Measurements from ENCODE around the gene C16orf54. TPM values are rescaled to one million over a fixed set of nuclear protein-coding genes. Genes with fewer than 3 reads are reported as not detected.
A peak's percentile ranks its signal among the peaks of the same experiment; 100 is the strongest.

Gene C16orf54
- total and polyA plus RNA-seq, 9 of the 15 experiments (the other 6 are each of a cell fraction or from before 2014, with no cell fraction given): 0.09 TPM; not detected in 8

- peak within 1 kb of the TSS; percentile 89 for H3K4me3 ChIP-seq
- peak within 1 kb of the TSS; percentile 95 to 100 for H3K9ac ChIP-seq (ENCODE audit: insufficient read depth in 1 of 2, low read depth in 2 of 2, low read length in 2 of 2)
- peak within 1 kb of the TSS; percentile 97 for H3K27ac ChIP-seq (ENCODE audit: extremely low read depth, low read depth, low read length)
- peak within 1 kb of the TSS; percentile 100 for H3K4me2 ChIP-seq (ENCODE audit: insufficient read depth, low read length)
- H4K20me1 ChIP-seq (replicated peaks; ENCODE audit: control insufficient read depth, insufficient read depth, low read length): peaks cover 10% of the 10 kb centered on the region; the same call in 1 of the 2 replicates
- ChIA-PET CTCF (ENCODE audit: low intra/inter-chr PET ratio) (interaction anchor here (1.2 kb wide), 1 partner anchor 61 kb away, joined by 3 read pairs; no protein-coding TSS in a partner anchor), POLR2A (interaction anchor here (0.6 to 7.1 kb wide), 19 partner anchors 10 to 1084 kb away, joined by 3 to 114 read pairs (median 3); partner anchors contain the start of genes MAZ, TAOK2 and ZG16)
- H2AFZ ChIP-seq (ENCODE audit: low read depth, low read length): peak within 1 kb of the TSS; percentile 99
- H3K4me1 ChIP-seq (replicated peaks in 1 of 2; ENCODE audit: control insufficient read depth in 2 of 2, insufficient read depth in 2 of 2, low read length in 2 of 2): peaks cover 14 to 17% of the 10 kb centered on the region in 2 experiments
- in situ Hi-C loops (cut with MboI): no loop called here
- peak; percentile 90 for FAIRE-seq
- H3K36me3 ChIP-seq (ENCODE audit: control insufficient read depth, insufficient read depth, low read length): peaks cover 37% of the 10 kb centered on the region
- H3K27me3 ChIP-seq (ENCODE audit: control insufficient read depth in 2 of 2, insufficient read depth in 2 of 2, low read length in 2 of 2): no peaks in the 10 kb centered on the region
- peaks cover 56% of the 10 kb centered on the region for H3K79me2 ChIP-seq (ENCODE audit: control insufficient read depth, insufficient read depth, low read length)
- no peaks in the 10 kb centered on the region for H3K9me3 ChIP-seq (replicated peaks; ENCODE audit: control insufficient read depth, insufficient read depth, low read depth, low read length)
- BruUV-seq (replicated peaks): no TSS peak
- peak; percentile 98 for ATAC-seq
- whole genome bisulfite sequencing (ENCODE audit: insufficient coverage, low coverage, missing lambda C conversion rate): under 1% methylated on average over 60 of the region's 67 CpGs
- no peaks in the 10 kb centered on the region for H3K9me1 ChIP-seq (ENCODE audit: control insufficient read depth, insufficient read depth, low read length)
- intact Hi-C loops (cut with micrococcal nuclease): loop anchor here (1.0 kb wide), 1 partner anchor 15 kb away; no protein-coding TSS in a partner anchor
- peak; percentile 98 to 100 (median 99) for DNase-seq (ENCODE audit: extremely low read depth in 1 of 4, low spot score in 3 of 4)
- TF ChIP-seq E2F3 (CRISPR knock-in tag; IDR thresholded peaks at IDR 0.05) (0 out of 2 replicates have a peak, but pooled peaks have one; percentile 58), CTCF (IDR thresholded peaks at IDR 0.05 in 2 of 3, conservative IDR thresholded peaks at IDR 0.05 in 1 of 3; ENCODE audit: insufficient read depth in 2 of 3, low read depth in 1 of 3, low read length in 3 of 3) (peak; percentile 84 to 92 (median 88)), POLR2AphosphoS2 (IDR thresholded peaks at IDR 0.05; ENCODE audit: low read length) (0 out of 2 replicates have a peak, but pooled peaks have one; percentile 53), HIVEP1 (CRISPR knock-in tag; IDR thresholded peaks at IDR 0.05) (no peak), CCAR2 (IDR thresholded peaks at IDR 0.05; ENCODE audit: low read depth, low read length) (no peak), PRPF4 (IDR thresholded peaks at IDR 0.05; ENCODE audit: insufficient read depth, low read depth, low read length, poor library complexity, severe bottlenecking) (no peak), MEF2A (IDR thresholded peaks at IDR 0.05; ENCODE audit: control insufficient read depth, low read depth, low read length) (0 out of 2 replicates have a peak, but pooled peaks have one; percentile 33), ZNF232 (CRISPR knock-in tag; IDR thresholded peaks at IDR 0.05) (0 out of 2 replicates have a peak, but pooled peaks have one; percentile 22), USF2 (CRISPR knock-in tag; IDR thresholded peaks at IDR 0.05) (no peak), MLLT1 (IDR thresholded peaks at IDR 0.05) (peak in 1 of 2 experiments; percentile 33; a peak in 1 of 4 replicates), RBM25 (IDR thresholded peaks at IDR 0.05; ENCODE audit: low read depth, low read length, severe bottlenecking) (peak; percentile 73), ZNF696 (CRISPR knock-in tag; conservative IDR thresholded peaks at IDR 0.05) (no peak), NKRF (IDR thresholded peaks at IDR 0.05; ENCODE audit: borderline replicate concordance) (peak; percentile 81), SRSF7 (optimal IDR thresholded peaks at IDR 0.05; ENCODE audit: low read depth, low read length) (no peak)
These were observed 44.6 kb upstream of the C16orf54 start, which contains the start of gene KIF22 for GRCh38 chr16:29790183-29790948. Gene KIF22, plus strand, starts transcription at chr16:29790751. Its CDS starts 9 bp downstream, at chr16:29790760.
